GM12873 (cell line): ENCODE results near the gene FEM1A.

ENCODE experiments used
- TF ChIP-seq, protein P1 (sequence below): IDR thresholded peaks from 2 replicates; pipeline ENCODE4 v1.5.1; 2012; ENCODE audit warnings: low read depth, mild to moderate bottlenecking, moderate library complexity, low read length, control low read depth; ENCODE audit not compliant: insufficient read depth; ENCODE audit errors: missing control alignments

Gene FEM1A, protein sequence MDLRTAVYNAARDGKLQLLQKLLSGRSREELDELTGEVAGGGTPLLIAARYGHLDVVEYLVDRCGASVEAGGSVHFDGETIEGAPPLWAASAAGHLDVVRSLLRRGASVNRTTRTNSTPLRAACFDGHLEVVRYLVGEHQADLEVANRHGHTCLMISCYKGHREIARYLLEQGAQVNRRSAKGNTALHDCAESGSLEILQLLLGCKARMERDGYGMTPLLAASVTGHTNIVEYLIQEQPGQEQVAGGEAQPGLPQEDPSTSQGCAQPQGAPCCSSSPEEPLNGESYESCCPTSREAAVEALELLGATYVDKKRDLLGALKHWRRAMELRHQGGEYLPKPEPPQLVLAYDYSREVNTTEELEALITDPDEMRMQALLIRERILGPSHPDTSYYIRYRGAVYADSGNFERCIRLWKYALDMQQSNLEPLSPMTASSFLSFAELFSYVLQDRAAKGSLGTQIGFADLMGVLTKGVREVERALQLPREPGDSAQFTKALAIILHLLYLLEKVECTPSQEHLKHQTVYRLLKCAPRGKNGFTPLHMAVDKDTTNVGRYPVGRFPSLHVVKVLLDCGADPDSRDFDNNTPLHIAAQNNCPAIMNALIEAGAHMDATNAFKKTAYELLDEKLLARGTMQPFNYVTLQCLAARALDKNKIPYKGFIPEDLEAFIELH

DNA sequence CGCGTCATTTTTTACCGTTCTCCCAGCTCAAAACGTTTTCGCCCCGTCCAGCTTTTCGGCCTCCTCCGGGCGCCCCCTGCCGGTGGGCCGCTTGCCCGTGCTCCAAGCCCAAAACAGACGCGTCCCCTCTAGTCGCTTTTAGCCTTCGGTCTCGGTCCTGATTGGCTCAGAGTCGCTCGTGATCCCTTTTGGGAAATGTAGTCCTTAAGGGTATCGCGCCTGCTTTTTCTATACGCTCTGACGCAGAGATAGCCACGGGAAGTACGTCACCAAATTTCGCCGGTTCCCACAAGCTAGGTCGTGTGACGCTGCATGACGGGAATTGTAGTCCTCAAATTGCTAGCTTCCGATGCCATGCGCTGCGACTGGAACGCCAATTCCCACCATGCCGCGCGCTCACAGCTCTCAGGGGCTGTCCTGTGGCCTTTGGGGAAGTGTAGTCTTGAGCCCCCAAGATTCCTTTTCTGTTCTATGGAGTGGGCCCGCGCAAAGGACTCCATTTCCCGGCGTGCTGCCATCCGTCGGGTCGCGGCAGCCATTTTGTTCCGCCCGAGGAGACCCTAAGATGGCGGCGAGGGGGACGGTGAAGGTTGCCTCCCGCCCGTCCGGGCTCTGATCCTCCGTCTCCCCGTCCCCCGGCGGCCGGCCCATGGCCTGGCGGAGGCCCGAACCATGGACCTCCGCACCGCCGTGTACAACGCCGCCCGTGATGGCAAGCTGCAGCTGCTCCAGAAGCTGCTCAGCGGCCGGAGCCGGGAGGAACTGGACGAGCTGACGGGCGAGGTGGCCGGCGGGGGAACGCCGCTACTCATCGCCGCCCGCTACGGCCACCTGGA is at the start of gene FEM1A:
TSS of gene FEM1A (plus strand) at position 552 of the 836 bp plus-strand sequence. CDS start at position 673, 121 bp downstream.
- TF ChIP-seq, protein P1, sequence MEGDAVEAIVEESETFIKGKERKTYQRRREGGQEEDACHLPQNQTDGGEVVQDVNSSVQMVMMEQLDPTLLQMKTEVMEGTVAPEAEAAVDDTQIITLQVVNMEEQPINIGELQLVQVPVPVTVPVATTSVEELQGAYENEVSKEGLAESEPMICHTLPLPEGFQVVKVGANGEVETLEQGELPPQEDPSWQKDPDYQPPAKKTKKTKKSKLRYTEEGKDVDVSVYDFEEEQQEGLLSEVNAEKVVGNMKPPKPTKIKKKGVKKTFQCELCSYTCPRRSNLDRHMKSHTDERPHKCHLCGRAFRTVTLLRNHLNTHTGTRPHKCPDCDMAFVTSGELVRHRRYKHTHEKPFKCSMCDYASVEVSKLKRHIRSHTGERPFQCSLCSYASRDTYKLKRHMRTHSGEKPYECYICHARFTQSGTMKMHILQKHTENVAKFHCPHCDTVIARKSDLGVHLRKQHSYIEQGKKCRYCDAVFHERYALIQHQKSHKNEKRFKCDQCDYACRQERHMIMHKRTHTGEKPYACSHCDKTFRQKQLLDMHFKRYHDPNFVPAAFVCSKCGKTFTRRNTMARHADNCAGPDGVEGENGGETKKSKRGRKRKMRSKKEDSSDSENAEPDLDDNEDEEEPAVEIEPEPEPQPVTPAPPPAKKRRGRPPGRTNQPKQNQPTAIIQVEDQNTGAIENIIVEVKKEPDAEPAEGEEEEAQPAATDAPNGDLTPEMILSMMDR, result peak; percentile 95

DNA sequence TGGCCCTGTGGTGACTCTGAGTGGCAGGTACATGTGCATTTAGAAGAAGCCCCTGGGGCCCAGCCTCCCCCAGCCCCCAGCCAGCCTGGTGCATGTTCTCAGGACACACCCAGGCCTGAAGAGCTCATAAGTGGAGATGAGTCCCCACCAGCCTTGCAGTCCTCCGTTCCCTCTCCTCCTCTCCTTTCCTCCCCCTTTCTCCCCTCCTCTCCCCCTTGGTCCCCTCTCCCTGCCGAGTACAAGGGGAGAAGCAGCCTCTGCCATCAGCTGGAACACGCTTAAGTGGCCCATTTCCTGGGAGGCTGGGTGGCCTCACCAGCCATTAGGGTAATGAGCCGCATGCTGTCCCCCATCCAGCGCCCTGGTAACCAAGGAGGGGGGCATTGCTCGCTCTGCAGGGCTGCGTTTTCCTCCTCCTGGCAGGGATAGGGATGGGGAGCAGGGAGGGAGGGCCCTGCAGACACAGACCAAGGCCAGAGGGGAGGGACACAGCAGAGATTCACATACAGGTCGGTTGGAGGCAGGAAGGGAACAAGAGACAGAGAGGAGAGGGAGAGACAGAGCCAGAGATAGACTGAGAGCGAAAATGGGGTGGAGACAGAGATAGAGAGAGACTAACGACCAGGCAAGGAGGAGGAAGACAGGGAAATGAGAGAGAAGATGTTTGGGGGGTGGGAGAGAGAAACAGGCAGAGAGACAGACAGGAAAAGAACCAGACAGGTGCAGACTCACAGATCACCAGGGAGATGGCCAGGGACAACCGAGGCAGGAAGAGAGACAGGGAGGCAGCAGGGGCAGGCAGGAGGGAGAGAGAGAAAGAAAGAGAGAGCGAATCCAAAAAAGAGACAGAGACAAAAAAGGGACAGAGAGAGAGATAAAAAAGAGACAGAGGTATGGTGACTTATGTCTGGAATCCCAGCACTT is 48.5 kb upstream of the FEM1A start:
- TF ChIP-seq, protein P1, result no peak

DNA sequence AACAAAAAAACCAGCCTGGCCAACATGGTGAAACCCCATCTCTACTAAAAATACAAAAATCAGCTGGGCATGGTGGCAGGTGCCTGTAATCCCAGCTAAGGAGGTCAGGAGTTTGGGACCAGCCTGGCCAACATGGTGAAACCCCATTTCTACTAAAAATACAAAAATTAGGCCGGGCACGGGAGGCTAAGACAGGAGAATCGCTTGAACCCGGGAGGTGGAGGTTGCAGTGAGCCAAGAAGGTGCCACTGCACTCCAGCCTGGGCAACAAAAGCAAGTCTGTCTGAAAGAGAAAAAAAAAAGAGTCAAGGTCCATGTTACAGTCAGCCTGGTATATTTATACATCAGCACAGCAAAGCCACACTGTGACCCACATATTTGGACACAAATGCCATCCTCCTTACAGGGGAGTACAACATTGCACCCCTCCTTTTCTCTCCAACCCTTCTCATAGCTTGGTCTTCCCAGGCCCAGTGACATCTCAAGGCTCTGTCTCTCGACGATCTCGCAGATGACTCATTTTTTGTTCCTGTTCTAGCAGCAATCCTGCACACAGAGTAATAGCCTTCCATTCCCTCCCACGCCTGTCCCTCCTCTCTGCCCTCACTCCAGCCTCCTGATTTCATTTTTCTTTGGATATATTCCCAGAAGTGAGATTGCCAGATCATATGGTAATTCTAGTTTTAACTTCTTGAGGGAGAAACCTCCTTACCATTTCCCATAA is 46.9 kb upstream of the FEM1A start:
- TF ChIP-seq, protein P1, result no peak

DNA sequence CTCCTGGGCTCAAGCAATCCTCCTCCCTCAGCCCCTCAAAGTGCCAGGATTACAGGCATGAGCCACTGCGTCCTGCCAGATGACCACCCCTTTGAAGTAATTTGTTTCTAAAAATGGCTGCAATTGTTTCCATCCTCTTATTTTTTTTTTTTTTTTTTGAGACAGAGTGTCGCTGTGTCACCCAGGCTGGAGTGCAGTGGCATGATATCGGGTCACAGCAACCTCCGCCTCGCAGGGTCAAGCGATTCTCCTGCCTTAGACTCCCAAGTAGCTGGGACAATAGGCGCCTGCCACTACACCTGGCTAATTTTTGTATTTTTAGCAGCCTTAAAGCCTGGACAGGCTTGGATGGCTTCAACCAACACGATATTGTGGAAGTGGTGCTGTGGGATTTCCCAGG is 45.5 kb upstream of the FEM1A start:
- TF ChIP-seq, protein P1, result no peak

DNA sequence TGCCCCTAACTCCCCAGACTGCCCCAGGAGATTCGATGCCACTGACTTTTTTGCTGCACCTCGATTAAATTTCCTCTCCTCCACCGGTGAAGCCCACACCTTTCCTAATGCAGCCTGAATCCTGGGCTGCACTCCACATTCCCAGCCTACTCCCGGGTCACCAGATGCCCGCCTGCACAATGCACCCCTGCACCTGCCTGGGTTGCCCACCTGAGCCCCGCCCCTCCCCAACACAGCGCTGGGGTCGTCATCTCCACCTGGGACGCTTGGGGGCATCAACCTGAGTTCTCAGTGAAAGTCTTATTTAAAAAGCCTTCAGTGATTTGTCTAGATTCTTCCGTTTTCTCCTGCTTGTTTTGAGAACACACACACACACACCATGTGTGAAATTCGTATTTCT is 43.3 kb upstream of the FEM1A start:
- TF ChIP-seq, protein P1, result no peak

DNA sequence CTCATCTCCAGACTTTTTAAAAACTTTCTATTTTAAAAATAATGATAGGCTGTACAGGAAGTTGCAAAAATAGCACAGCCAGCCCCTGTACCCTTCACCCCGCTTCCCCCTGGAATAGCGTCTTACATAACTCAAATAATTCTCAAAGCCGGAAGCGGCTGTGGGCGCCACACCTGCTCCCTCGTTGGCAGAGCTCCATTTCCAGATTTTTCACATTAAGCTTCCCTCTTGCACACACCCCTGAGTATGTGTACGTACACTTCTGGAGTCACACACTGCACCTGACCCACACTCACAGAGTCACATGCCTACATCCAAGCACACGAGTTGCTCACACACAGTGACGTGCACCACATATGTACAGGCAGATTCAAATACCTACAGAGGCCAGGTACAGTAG is 42.9 kb upstream of the FEM1A start:
- TF ChIP-seq, protein P1, result no peak
